Activated T-cell treated with anti-CD3 and anti-CD28 coated beads, Interleukin-2, amount 50 U/mL, for 72 hours (primary cell): ENCODE measurements around the gene DEPDC5. TPM values are rescaled to one million over a fixed set of nuclear protein-coding genes. Genes with fewer than 3 reads are reported as not detected.

Experiments used
- ATAC-seq, 2 donors: fragments of 150-1000 bp; cut with Tn5 transposase; replicated peaks in 1 of 2; 2 replicates each; pipeline ENCODE4 v1.10.0; 2021; ENCODE audit warnings: moderate library complexity in 2 of 2, mild to moderate bottlenecking in 1 of 2
- DNase-seq, 2 donors: peaks; one replicate each; pipeline ENCODE4 v3.0.0; 2021 to 2022; ENCODE audit warnings: mixed read lengths in 1 of 2
- H3K27ac Mint-ChIP-seq: one replicate; pipeline ENCODE4 v1.8.0; 2022; ENCODE audit warnings: mild to moderate bottlenecking, moderate library complexity, mixed read lengths
- H3K27me3 Mint-ChIP-seq: one replicate; pipeline ENCODE4 v1.8.0; 2022; ENCODE audit warnings: low read depth, mixed read lengths
- H3K36me3 Mint-ChIP-seq, 2 donors: one replicate each; pipeline ENCODE4 v1.8.0; 2022; ENCODE audit warnings: mixed read lengths in 2 of 2, mild to moderate bottlenecking in 1 of 2; ENCODE audit not compliant: insufficient read depth in 2 of 2
- H3K4me1 Mint-ChIP-seq: one replicate; pipeline ENCODE4 v1.8.0; 2022; ENCODE audit warnings: low read depth, mixed read lengths
- H3K4me3 Mint-ChIP-seq, 2 donors: one replicate each; pipeline ENCODE4 v1.8.0; 2022; ENCODE audit warnings: mild to moderate bottlenecking in 2 of 2, mixed read lengths in 2 of 2, moderate library complexity in 2 of 2
- H3K9me3 Mint-ChIP-seq, 2 donors: one replicate each; pipeline ENCODE4 v1.8.0; 2022; ENCODE audit warnings: mixed read lengths in 2 of 2
- total RNA-seq, 2 donors: library from RNA; stranded (reverse); gene quantifications; one replicate each; pipeline ENCODE4 v1.2.3, GENCODE V29; 2022

Gene DEPDC5
- total RNA-seq, 2 donors from 2014 or later = 34.1 to 38.1 TPM

GRCh38 chr22:31950226-31950625 is 196.4 kb downstream of the DEPDC5 start:
- Mint-ChIP-seq H3K4me1 (peaks cover 66% of the 10 kb centered on the region), H3K9me3 (no peaks in the 10 kb centered on the region), H3K27me3 (no peaks in the 10 kb centered on the region), H3K4me3 (no peak overlapping the region), H3K36me3 (peaks cover 8 to 9% of the 10 kb centered on the region in 2 donors), H3K27ac (no peak overlapping the region)
- no peak for ATAC-seq
- DNase-seq = no peak

GRCh38 chr22:31951194-31952093 is 197.6 kb downstream of the DEPDC5 start:
- DNase-seq (peak; percentile 65 to 68), ATAC-seq (peak; percentile 89 to 93)
- H3K4me3 Mint-ChIP-seq = peak overlapping the region; percentile 53 to 74
- peaks cover 77% of the 10 kb centered on the region for H3K4me1 Mint-ChIP-seq
- H3K36me3 Mint-ChIP-seq = peaks cover 13 to 16% of the 10 kb centered on the region in 2 donors
- no peaks in the 10 kb centered on the region for H3K27me3 Mint-ChIP-seq
- no peaks in the 10 kb centered on the region for H3K9me3 Mint-ChIP-seq
- H3K27ac Mint-ChIP-seq = peak overlapping the region; percentile 16

- no peaks in the 10 kb centered on the region for H3K9me3 Mint-ChIP-seq
- ATAC-seq (no peak), DNase-seq (no peak)
- H3K36me3 Mint-ChIP-seq = peaks cover 16 to 20% of the 10 kb centered on the region in 2 donors
- peaks cover 79% of the 10 kb centered on the region for H3K4me1 Mint-ChIP-seq
- no peaks in the 10 kb centered on the region for H3K27me3 Mint-ChIP-seq
- H3K4me3 Mint-ChIP-seq = peak overlapping the region; percentile 53 to 74
- no peak overlapping the region for H3K27ac Mint-ChIP-seq
These were observed 198.2 kb downstream of the DEPDC5 start for GRCh38 chr22:31952094-31952401.

GRCh38 chr22:31952472-31952871 is 198.7 kb downstream of the DEPDC5 start:
- H3K9me3 Mint-ChIP-seq = no peaks in the 10 kb centered on the region

GRCh38 chr22:31953261-31953660 is 199.4 kb downstream of the DEPDC5 start:
- no peak for DNase-seq
- Mint-ChIP-seq H3K4me3 (peak overlapping the region in 1 of 2 donors; percentile 42), H3K27me3 (no peaks in the 10 kb centered on the region), H3K9me3 (no peaks in the 10 kb centered on the region), H3K4me1 (peaks cover 75% of the 10 kb centered on the region), H3K36me3 (peaks cover 14 to 19% of the 10 kb centered on the region in 2 donors), H3K27ac (peak overlapping the region; percentile 38)
- no peak for ATAC-seq

More at GRCh38 chr22:31952472-31952871, 198.7 kb downstream of the DEPDC5 start:
- no peaks in the 10 kb centered on the region for H3K27me3 Mint-ChIP-seq
- peaks cover 75% of the 10 kb centered on the region for H3K4me1 Mint-ChIP-seq
- no peak overlapping the region for H3K27ac Mint-ChIP-seq
- DNase-seq (no peak), ATAC-seq (no peak)
- peaks cover 16 to 20% of the 10 kb centered on the region in 2 donors for H3K36me3 Mint-ChIP-seq
- H3K4me3 Mint-ChIP-seq = peak overlapping the region in 1 of 2 donors; percentile 74

GRCh38 chr22:31954535-31955523 is 201.0 kb downstream of the DEPDC5 start:
- peaks cover 14 to 22% of the 10 kb centered on the region in 2 donors for H3K36me3 Mint-ChIP-seq
- DNase-seq (no peak), ATAC-seq (no peak)
- H3K4me1 Mint-ChIP-seq = peaks cover 76% of the 10 kb centered on the region
- H3K4me3 Mint-ChIP-seq = peak overlapping the region in 1 of 2 donors; percentile 37
- no peak overlapping the region for H3K27ac Mint-ChIP-seq
- H3K9me3 Mint-ChIP-seq = no peaks in the 10 kb centered on the region
- no peaks in the 10 kb centered on the region for H3K27me3 Mint-ChIP-seq

GRCh38 chr22:31956360-31956759 is 202.5 kb downstream of the DEPDC5 start:
- peak in 1 of 2 donors; percentile 19 for DNase-seq
- Mint-ChIP-seq H3K4me1 (peaks cover 61% of the 10 kb centered on the region), H3K36me3 (peaks cover 9 to 21% of the 10 kb centered on the region in 2 donors), H3K27ac (no peak overlapping the region), H3K27me3 (no peaks in the 10 kb centered on the region), H3K4me3 (peak overlapping the region in 1 of 2 donors; percentile 30), H3K9me3 (no peaks in the 10 kb centered on the region)
- ATAC-seq = no peak

Other genes with a start within 250 kb of the DEPDC5 start
- 10 to 100 TPM; 38.0 to 38.5 TPM for gene PISD, start 91.8 kb upstream of the DEPDC5 start, total RNA-seq
- 10 to 100 TPM; 45.5 to 46.8 TPM for gene PRR14L, start 3.9 kb upstream of the DEPDC5 start, total RNA-seq
- 10 to 100 TPM; 74.2 to 76.8 TPM for gene YWHAH, start 190.5 kb downstream of the DEPDC5 start, total RNA-seq